Stromal cell of bone marrow (primary cell): ENCODE data around the gene ADGRD1.
"Not testable (repeated sequence)": the region's sequence is repeated elsewhere in the genome, so short reads cannot be mapped to it uniquely, and the experiment has no call there.

Source experiments
- DNase-seq: peaks from one replicate; pipeline ENCODE4 v3.0.0-alpha.2; 2012; ENCODE audit warnings: low read depth

ADGRD1 gene

GRCh38 chr12:131121705-131122405, 168.1 kb downstream of the ADGRD1 start:
- no peak for DNase-seq

- DNase-seq = no peak
These were observed 168.9 kb downstream of the ADGRD1 start for GRCh38 chr12:131122631-131123030.

- no peak for DNase-seq
These were observed 170.1 kb downstream of the ADGRD1 start for GRCh38 chr12:131123817-131124216.

- DNase-seq = no peak
These were observed 171.0 kb downstream of the ADGRD1 start for GRCh38 chr12:131124487-131125280.

DNA sequence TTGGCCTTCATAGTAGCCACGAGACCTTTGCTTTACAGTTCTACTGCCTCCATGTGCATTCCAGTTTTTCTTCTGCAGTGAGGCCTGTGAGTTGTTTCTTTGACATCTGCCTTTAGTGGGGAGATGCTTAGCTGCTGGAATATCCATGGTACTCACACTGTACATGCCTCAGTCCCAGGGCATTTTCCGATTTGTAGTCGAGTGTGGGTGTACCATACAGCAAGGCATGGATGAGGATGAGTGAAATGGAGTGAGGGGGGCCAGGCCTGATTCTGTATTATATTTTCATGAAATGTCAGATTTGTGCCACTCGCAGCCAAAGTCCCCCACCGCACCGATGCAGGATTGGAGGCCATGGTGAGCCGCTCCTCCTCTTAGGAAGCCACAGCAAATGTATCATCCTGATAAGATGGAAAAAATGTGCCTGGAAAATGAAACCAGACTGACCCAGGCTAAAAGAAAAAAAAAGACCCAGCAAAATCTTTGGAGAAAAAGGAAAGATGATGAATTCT, 173.0 kb downstream of the ADGRD1 start:
- no peak for DNase-seq

DNA sequence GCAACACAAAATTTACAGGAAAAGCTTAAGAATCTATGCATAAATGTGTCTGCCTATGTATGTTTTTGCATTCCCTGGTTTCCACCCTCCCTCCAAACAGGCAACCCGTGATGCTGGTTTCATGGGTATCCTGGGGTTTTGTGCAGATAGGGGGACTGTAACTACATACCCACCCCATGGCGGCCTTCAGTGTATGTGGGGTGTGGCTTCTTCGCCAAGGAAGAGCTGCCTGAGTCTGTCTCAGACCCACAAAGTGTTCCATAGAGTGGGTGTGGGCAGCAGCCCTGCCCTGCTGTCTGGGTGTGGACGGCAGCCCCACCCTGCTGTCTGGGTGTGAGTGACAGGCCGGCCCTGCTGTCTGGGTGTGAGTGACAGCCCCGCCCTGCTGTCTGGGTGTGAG, 174.8 kb downstream of the ADGRD1 start:
- DNase-seq = no peak

DNA sequence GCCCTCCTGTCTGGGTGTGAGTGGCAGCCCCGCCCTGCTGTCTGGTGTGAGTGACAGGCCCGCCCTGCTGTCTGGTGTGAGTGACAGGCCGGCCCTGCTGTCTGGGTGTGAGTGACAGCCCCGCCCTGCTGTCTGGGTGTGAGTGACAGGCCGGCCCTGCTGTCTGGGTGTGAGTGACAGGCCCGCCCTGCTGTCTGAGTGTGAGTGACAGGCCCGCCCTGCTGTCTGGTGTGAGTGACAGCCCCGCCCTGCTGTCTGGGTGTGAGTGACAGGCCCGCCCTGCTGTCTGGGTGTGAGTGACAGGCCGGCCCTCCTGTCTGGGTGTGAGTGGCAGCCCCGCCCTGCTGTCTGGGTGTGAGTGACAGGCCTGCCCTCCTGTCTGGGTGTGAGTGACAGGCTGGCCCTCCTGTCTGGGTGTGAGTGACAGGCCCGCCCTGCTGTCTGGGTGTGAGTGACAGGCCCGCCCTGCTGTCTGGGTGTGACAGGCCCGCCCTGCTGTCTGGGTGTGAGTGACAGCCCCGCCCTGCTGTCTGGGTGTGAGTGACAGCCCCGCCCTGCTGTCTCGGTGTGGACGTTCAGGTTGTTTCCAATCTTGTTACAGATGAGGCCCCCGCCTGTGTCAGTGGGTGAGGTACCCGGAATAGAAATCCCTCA, 175.4 kb downstream of the ADGRD1 start:
- not testable (repeated sequence) for DNase-seq

DNA sequence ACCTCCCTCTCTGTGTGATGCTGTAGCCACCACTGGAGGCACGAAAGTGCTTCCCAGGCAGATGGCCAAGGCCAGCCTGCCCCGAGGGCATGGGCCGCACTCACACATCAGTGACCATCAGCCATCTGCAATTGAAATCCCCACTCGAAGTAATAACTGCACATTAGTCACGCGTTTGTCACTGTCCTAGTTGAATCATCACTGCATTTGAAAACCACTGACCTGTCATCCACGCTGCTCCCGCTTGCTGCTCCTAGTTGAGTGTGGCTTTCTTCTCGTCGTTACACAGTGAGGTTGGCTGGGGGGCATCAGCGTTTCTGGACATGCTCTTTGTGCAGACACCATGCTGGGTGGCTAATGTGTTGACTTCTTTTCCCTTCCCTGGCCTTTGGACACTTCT, 176.1 kb downstream of the ADGRD1 start:
- DNase-seq = no peak

DNA sequence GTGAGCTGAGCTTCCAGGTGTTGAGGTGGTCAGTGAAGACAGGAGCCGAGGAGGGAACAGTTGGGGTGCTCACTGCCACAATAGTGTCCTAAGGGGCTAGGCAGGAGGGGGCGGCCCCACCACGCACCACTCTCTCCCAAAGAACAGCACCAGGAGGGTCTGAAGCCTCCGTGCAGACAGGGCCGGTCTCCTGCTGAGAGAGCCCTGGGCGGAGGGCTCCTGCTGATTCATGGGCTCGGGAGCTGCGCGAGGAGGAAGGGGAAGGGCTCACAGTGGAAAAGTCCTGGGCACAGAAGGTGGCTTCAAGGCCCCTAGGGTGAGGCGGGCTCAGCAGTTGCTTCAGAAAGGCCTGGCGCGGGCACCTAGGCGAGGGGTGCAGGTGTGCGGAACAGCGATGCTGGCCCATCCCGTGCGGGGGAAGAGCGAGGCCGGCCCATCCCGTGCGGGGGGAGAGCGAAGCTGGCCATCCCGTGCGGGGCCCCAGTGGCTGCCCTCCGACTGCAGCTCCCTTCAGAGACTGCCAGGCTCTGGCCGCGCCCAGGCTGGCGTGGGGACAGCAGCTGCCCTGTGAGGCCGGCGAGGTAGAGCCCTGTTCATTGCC, 176.7 kb downstream of the ADGRD1 start:
- no peak for DNase-seq

DNA sequence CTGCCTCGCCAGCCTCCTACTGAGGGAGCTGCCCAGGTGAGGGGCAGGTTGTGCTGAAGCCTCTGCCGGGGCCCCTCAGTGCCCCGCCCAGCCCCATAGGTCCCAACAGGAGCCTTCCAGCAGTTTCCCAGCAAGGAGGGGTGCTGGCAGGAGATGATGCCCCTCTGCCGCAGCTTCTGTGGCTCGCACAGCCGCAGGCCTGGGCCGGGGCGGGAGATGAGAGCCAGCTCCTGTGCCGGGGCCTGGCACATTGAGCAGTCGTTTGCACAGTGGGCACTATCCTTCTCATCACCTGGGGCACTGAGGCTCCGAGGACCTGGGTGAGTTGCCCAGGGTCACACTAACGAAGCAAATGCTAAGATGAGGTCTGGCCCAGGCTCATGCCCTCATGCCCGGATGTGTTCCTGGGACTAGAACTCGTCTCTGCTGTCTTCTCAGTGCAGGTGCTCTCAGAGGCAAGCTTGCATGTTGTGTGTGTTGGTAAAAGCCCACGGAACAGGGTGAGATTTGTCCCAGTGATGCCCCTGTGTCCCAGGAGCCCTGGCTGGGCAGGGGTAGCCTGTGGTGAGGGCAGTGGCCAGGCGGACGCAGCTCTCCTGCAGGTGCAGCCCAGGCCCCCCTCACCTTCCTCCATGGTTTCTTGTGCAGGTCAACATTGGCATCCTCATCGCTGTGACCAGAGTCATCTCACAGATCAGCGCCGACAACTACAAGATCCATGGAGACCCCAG, 177.5 kb downstream of the ADGRD1 start:
- no peak for DNase-seq

DNA sequence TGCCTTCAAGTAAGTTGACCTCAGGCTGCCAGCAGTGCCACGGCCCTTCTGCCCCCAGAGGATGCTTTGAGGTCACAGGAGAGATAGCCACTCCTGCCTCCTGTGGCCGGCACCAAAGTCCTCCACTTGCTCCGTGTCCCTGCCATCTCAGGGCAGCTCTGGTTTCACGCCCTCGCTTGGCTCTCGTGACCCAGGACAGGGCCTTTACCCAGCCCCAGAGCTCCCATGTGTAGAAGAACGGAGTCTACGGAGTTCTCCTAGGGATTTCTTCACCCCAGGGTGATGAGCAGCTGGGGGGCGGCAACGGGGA, 178.1 kb downstream of the ADGRD1 start:
- no peak for DNase-seq

GRCh38 chr12:131132118-131132892, 178.6 kb downstream of the ADGRD1 start:
- no peak for DNase-seq

GRCh38 chr12:131133015-131133905, 179.6 kb downstream of the ADGRD1 start:
- DNase-seq = no peak

DNA sequence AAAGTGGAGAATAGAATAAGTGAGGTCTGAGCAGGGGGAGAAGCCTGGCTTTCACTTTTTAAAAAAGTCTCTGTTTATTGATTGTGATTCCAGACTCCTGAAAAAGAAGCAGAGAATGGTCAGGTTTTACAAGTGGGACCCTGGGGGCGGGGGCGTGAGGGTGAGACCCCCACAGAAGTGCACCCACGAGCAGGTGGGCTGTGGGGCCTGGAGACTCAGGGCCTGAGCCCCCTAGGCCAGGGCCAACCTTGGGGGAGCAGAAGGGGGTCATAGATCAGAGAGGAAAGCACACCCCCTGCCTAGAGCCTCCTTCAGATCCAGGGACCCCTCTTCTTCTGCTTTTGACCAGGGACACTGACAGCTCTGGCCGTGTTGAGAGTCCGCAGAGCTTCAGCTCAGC, 180.3 kb downstream of the ADGRD1 start:
- no peak for DNase-seq

DNA sequence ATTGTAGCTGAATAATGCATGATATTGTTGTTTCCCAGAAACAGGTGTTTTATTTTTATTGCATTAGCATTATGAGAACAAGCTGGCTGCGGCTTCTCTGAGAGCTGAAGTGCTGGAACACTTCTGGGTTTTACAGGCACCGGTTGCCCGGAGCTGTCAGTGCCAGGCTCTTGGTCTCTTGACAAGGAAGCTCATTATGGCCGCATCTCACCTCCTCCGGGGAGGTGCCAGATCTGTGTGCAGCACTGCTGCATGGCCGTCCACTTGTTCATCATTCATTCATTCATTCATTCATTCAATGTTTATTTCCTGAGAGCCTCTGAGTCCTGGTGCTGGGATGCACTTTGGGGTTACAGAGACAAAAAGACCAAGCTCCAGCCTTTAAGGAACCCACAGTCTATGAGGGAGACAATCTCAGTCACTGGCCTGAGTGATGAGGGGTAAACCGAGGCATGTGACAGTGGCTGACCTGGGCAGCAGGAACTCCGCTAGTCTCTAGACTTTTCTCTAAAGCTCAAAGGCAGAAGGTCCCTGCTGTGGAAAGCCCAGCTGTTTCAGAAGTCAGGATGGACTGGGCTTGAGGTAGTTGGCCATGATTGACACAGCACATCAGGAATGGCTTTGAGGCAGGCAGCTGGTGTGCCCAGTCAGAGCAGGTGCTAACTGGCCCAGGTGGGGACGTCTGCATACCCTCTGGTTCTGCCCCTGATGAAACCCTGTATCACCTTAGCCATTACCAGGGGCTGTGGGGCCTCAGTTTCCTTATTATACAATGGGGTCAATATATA, 181.0 kb downstream of the ADGRD1 start:
- no peak for DNase-seq

DNA sequence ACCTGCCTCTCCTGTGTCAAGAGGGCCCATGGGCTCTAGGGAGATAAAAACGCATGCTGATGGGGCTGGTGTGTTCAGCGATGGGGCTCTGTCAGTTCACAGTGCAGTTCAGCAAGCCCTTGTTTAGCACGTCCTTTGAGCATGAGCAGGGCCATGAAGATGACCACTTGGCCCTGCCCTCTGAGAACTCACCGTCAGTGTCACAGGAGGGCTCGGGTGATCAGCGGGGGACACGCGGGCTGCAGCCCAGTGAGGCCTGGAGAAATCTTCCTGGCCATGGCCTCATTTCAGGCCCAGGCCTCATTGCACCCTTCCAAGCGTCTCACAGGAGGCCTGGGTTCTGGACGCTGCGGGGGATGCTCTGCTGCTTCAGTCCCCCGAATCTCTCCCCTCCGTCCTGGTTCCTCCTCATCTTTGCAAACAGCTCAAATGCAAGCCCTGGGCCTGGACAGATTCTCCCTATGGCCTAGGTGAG, 181.6 kb downstream of the ADGRD1 start:
- DNase-seq = no peak

GRCh38 chr12:131135786-131136538, 182.3 kb downstream of the ADGRD1 start:
- DNase-seq = no peak

DNA sequence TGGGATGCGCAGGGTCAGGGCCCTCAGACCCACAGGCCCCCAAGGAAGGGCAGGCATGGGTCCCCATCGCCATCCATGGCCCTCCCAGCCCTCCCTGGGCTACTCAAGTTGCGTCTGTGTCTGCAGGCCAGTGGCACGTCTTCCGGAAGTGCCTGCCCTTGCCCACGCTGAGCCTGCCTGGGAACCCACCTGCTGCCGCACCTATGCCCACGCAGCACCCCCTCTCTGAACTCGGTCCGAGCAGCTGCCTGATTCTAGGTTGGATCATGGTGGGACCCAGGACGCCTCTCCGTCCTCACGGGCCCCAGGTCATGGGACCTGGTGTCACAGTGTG, 182.8 kb downstream of the ADGRD1 start:
- no peak for DNase-seq
